Hepatocyte (in vitro differentiated cells): Measurements from ENCODE around the gene ZNF473. TPM values are rescaled to one million over a fixed set of nuclear protein-coding genes. Genes with fewer than 3 reads are reported as not detected.

Source experiments
- DNase-seq: peaks from one replicate; pipeline ENCODE4 v3.0.0-alpha.2; 2016; ENCODE audit warnings: low spot score
- H2AFZ ChIP-seq: fragments of 200-600 bp; sonication (generic); 2 replicates; pipeline ENCODE4 v1.6.0; 2016; ENCODE audit warnings: antibody characterized with exemption, mild to moderate bottlenecking
- H3K27ac ChIP-seq: fragments of 200-600 bp; sonication (generic); 2 replicates; pipeline ENCODE4 v1.5.1; 2016; ENCODE audit warnings: mild to moderate bottlenecking
- H3K27me3 ChIP-seq: fragments of 200-600 bp; sonication (generic); 2 replicates; pipeline ENCODE4 v1.6.1; 2016
- H3K36me3 ChIP-seq: fragments of 200-600 bp; sonication (generic); replicated peaks from 2 replicates; pipeline ENCODE4 v1.5.1; 2016; ENCODE audit warnings: low read depth; ENCODE audit not compliant: insufficient read depth
- H3K4me1 ChIP-seq: fragments of 200-600 bp; sonication (generic); 2 replicates; pipeline ENCODE4 v1.5.1; 2016; ENCODE audit warnings: mild to moderate bottlenecking, moderate library complexity; ENCODE audit not compliant: insufficient read depth
- H3K4me2 ChIP-seq: fragments of 200-600 bp; sonication (generic); 2 replicates; pipeline ENCODE4 v1.6.0; 2016
- H3K4me3 ChIP-seq: fragments of 200-600 bp; sonication (generic); 2 replicates; pipeline ENCODE4 v1.5.1; 2016; ENCODE audit warnings: mild to moderate bottlenecking
- H3K79me2 ChIP-seq: fragments of 200-600 bp; sonication (generic); 2 replicates; pipeline ENCODE4 v1.6.0; 2017; ENCODE audit warnings: mild to moderate bottlenecking
- H3K9me2 ChIP-seq: fragments of 200-600 bp; sonication (generic); replicated peaks from 2 replicates; pipeline ENCODE4 v1.6.0; 2017; ENCODE audit warnings: mild to moderate bottlenecking; ENCODE audit not compliant: insufficient read depth
- H3K9me3 ChIP-seq: fragments of 200-600 bp; sonication (generic); 2 replicates; pipeline ENCODE4 v1.5.1; 2016; ENCODE audit warnings: low read depth, mild to moderate bottlenecking
- H4K20me1 ChIP-seq: fragments of 200-600 bp; sonication (generic); 2 replicates; pipeline ENCODE4 v1.6.0; 2016; ENCODE audit warnings: mild to moderate bottlenecking; ENCODE audit not compliant: insufficient read depth, poor library complexity, severe bottlenecking
- CTCF ChIP-seq: fragments of 200-600 bp; sonication (generic); IDR thresholded peaks from 2 replicates; pipeline ENCODE4 v1.5.1; 2016; ENCODE audit warnings: antibody characterized with exemption, mild to moderate bottlenecking; ENCODE audit not compliant: poor library complexity
- EZH2 ChIP-seq: fragments of 200-600 bp; sonication (generic); IDR thresholded peaks from 2 replicates; pipeline ENCODE4 v1.6.1; 2016; ENCODE audit warnings: antibody characterized with exemption, mild to moderate bottlenecking, borderline replicate concordance
- EZH2phosphoT487 ChIP-seq: fragments of 200-600 bp; sonication (generic); IDR thresholded peaks from one replicate; pipeline ENCODE4 v1.6.1; 2018; ENCODE audit warnings: antibody characterized with exemption, mild to moderate bottlenecking, low read depth, moderate library complexity; ENCODE audit not compliant: unreplicated experiment, severe bottlenecking
- WGBS: methylation state at CpG from one replicate; pipeline ENCODE4 v1.1.6; 2016; ENCODE audit warnings: low lambda C conversion rate; ENCODE audit errors: missing lambda C conversion rate; 5-methylcytosine and 5-hydroxymethylcytosine counted together
- polyA plus RNA-seq: library from polyadenylated mRNA; unstranded; fragments of >200 nt; fragmentation: Nextera tagmentation; extraction: Ambion mirVana; gene quantifications from 2 replicates; pipeline ENCODE4 v1.2.1, GENCODE V29; 2016
- total RNA-seq: library from RNA; depleted of rRNA; stranded (reverse); fragments of >200 nt; gene quantifications from 2 replicates; pipeline ENCODE4 v1.2.3, GENCODE V29; 2014

The ZNF473 gene
- total and polyA plus RNA-seq, 2 experiments from 2014 or later: 4.4 to 5.3 TPM

- H4K20me1 ChIP-seq: no peaks in the 10 kb centered on the region
- 99% methylated on average over 5 of the region's 5 CpGs for WGBS
These were observed 37.8 kb upstream of the ZNF473 start for GRCh38 chr19:49988007-49988406.

GRCh38 chr19:49988433-49988832 lies 37.4 kb upstream of the ZNF473 start:
- no peak for DNase-seq
- WGBS: 94% methylated on average over 9 of the region's 9 CpGs
- H3K9me3 ChIP-seq: no peaks in the 10 kb centered on the region

More at GRCh38 chr19:49988007-49988406, 37.8 kb upstream of the ZNF473 start:
- Histone ChIP-seq H2AFZ (no peak overlapping the region), H3K9me2 (no peaks in the 10 kb centered on the region), H3K4me1 (peaks cover 6% of the 10 kb centered on the region), H3K4me2 (no peak overlapping the region), H3K9me3 (no peaks in the 10 kb centered on the region), H3K27me3 (no peaks in the 10 kb centered on the region), H3K4me3 (no peak overlapping the region), H3K27ac (no peak overlapping the region), H3K36me3 (no peaks in the 10 kb centered on the region), H3K79me2 (no peaks in the 10 kb centered on the region)
- DNase-seq: no peak
- TF ChIP-seq EZH2 (no peak), CTCF (no peak)

GRCh38 chr19:49997709-49998108 lies 28.1 kb upstream of the ZNF473 start:
- 83% methylated on average over 5 of the region's 5 CpGs for WGBS
- no peak overlapping the region for H3K4me3 ChIP-seq
- no peaks in the 10 kb centered on the region for H3K4me1 ChIP-seq
- no peaks in the 10 kb centered on the region for H3K9me3 ChIP-seq
- H3K4me2 ChIP-seq: no peak overlapping the region
- H3K27ac ChIP-seq: no peak overlapping the region
- TF ChIP-seq EZH2phosphoT487 (no peak), EZH2 (no peak), CTCF (no peak)
- no peaks in the 10 kb centered on the region for H3K9me2 ChIP-seq
- H4K20me1 ChIP-seq: no peaks in the 10 kb centered on the region
- DNase-seq: no peak
- H3K79me2 ChIP-seq: no peaks in the 10 kb centered on the region
- no peak overlapping the region for H2AFZ ChIP-seq
- H3K27me3 ChIP-seq: no peaks in the 10 kb centered on the region
- no peaks in the 10 kb centered on the region for H3K36me3 ChIP-seq

More at GRCh38 chr19:49988433-49988832, 37.4 kb upstream of the ZNF473 start:
- Histone ChIP-seq H3K4me3 (no peak overlapping the region), H4K20me1 (no peaks in the 10 kb centered on the region), H3K27ac (no peak overlapping the region), H3K79me2 (no peaks in the 10 kb centered on the region), H3K27me3 (no peaks in the 10 kb centered on the region), H3K4me2 (no peak overlapping the region), H3K36me3 (no peaks in the 10 kb centered on the region), H2AFZ (no peak overlapping the region), H3K9me2 (no peaks in the 10 kb centered on the region), H3K4me1 (peaks cover 2% of the 10 kb centered on the region)
- no peak for TF ChIP-seq CTCF
- TF ChIP-seq EZH2phosphoT487: no peak
- TF ChIP-seq EZH2: no peak
